ENCODE measurements around the gene VPS37C.

- TF ChIP-seq CTCF (IDR thresholded peaks at IDR 0.05) (no peak), GABPB1 (CRISPR knock-in tag; IDR thresholded peaks at IDR 0.05) (no peak)
These were observed 11.3 kb downstream of the VPS37C start for GRCh38 chr11:61149624-61150615.
